NCI-H524 (cell line): ENCODE results near the gene RARA.

Experiments used
- DNase-seq, 2 experiments: peaks; one replicate each; lab custom pipeline; 2025; lab: John Stamatoyannopoulos, UW

Gene RARA

GRCh38 chr17:40315678-40316570 lies 6.9 kb downstream of the RARA start:
- DNase-seq, result no peak

- DNase-seq, result peak in 1 of 2 experiments; percentile 16
Measured at GRCh38 chr17:40316571-40317344, 7.8 kb downstream of the RARA start.

GRCh38 chr17:40317345-40317873 lies 8.4 kb downstream of the RARA start:
- peak; percentile 36 to 69 for DNase-seq

- DNase-seq, result peak; percentile 94 to 97
Measured at GRCh38 chr17:40317880-40318829, 9.2 kb downstream of the RARA start.

GRCh38 chr17:40318830-40319391 lies 9.9 kb downstream of the RARA start:
- DNase-seq, result no peak

- DNase-seq, result no peak
Measured at GRCh38 chr17:40319651-40320540, 10.9 kb downstream of the RARA start.

- peak in 1 of 2 experiments; percentile 40 for DNase-seq
Measured at GRCh38 chr17:40320756-40321523, 12.0 kb downstream of the RARA start.

- DNase-seq, result peak; percentile 17 to 46
Measured at GRCh38 chr17:40321524-40321929, 12.5 kb downstream of the RARA start.

GRCh38 chr17:40321961-40322357 lies 13.0 kb downstream of the RARA start:
- DNase-seq, result no peak

GRCh38 chr17:40322358-40323315 lies 13.7 kb downstream of the RARA start:
- no peak for DNase-seq

GRCh38 chr17:40323391-40324381 lies 14.7 kb downstream of the RARA start:
- DNase-seq, result no peak

- DNase-seq, result no peak
Measured at GRCh38 chr17:40325156-40326013, 16.4 kb downstream of the RARA start.

- DNase-seq, result no peak
Measured at GRCh38 chr17:40326014-40326831, 17.2 kb downstream of the RARA start.

GRCh38 chr17:40326832-40327199 lies 17.8 kb downstream of the RARA start:
- no peak for DNase-seq

GRCh38 chr17:40327244-40327729 lies 18.3 kb downstream of the RARA start:
- DNase-seq, result no peak
